Activated T-helper 1 cell treated with anti-CD3 and anti-CD28 coated beads, Interleukin-12 subunit alpha, Interleukin-12 subunit beta, Interleukin-2, Interleukin-4 antibody, amounts not matched to agents 30 ng/mL and 10 ng/mL and 1 ng/mL, durations not matched to agents 14 hours and 24 hours and 36 hours (primary cell): ENCODE measurements around the gene E2F8. TPM values are rescaled to one million over a fixed set of nuclear protein-coding genes. Genes with fewer than 3 reads are reported as not detected.

Source experiments
- DNase-seq: peaks from one replicate; pipeline ENCODE4 v3.0.0; 2021; ENCODE audit warnings: low spot score
- H3K27ac Mint-ChIP-seq: one replicate; pipeline ENCODE4 v1.8.0; 2021; ENCODE audit warnings: mild to moderate bottlenecking, mixed read lengths
- H3K27me3 Mint-ChIP-seq: one replicate; pipeline ENCODE4 v1.8.0; 2022; ENCODE audit warnings: mild to moderate bottlenecking, moderate library complexity, mixed read lengths; ENCODE audit not compliant: insufficient read depth
- H3K36me3 Mint-ChIP-seq: one replicate; pipeline ENCODE4 v1.8.0; 2021; ENCODE audit warnings: low read depth, mixed read lengths
- H3K4me1 Mint-ChIP-seq: one replicate; pipeline ENCODE4 v1.8.0; 2021; ENCODE audit warnings: low read depth, mixed read lengths
- H3K4me3 Mint-ChIP-seq: one replicate; pipeline ENCODE4 v1.8.0; 2021; ENCODE audit warnings: mild to moderate bottlenecking, moderate library complexity, mixed read lengths
- H3K9me3 Mint-ChIP-seq: one replicate; pipeline ENCODE4 v1.8.0; 2021; ENCODE audit warnings: mixed read lengths
- intact Hi-C: fragments of 100-400 bp; cut with micrococcal nuclease; formaldehyde crosslinking; loops from one replicate; pipeline ENCODE4 v1.15.1; 2024
- total RNA-seq: library from RNA; stranded (reverse); gene quantifications from 2 replicates; pipeline ENCODE4 v1.2.3, GENCODE V29; 2022

The E2F8 gene
- total RNA-seq, 1 donor from 2014 or later, result 28.2 TPM

GRCh38 chr11:19185036-19185435, 55.7 kb downstream of the E2F8 start:
- Mint-ChIP-seq H3K27me3 (no peaks in the 10 kb centered on the region), H3K27ac (no peak overlapping the region)

GRCh38 chr11:19183646-19184045, 57.1 kb downstream of the E2F8 start:
- no peaks in the 10 kb centered on the region for H3K36me3 Mint-ChIP-seq
- no peaks in the 10 kb centered on the region for H3K27me3 Mint-ChIP-seq
- no peak overlapping the region for H3K4me3 Mint-ChIP-seq
- no peak for DNase-seq
- H3K9me3 Mint-ChIP-seq, result no peaks in the 10 kb centered on the region
- no peak overlapping the region for H3K27ac Mint-ChIP-seq
- H3K4me1 Mint-ChIP-seq, result no peaks in the 10 kb centered on the region
- intact Hi-C loops, result no loop called here

More at GRCh38 chr11:19185036-19185435, 55.7 kb downstream of the E2F8 start:
- intact Hi-C loops, result no loop called here
- Mint-ChIP-seq H3K4me3 (no peak overlapping the region), H3K36me3 (no peaks in the 10 kb centered on the region), H3K9me3 (no peaks in the 10 kb centered on the region), H3K4me1 (no peaks in the 10 kb centered on the region)
- no peak for DNase-seq

- no peaks in the 10 kb centered on the region for H3K9me3 Mint-ChIP-seq
- no peak overlapping the region for H3K4me3 Mint-ChIP-seq
- H3K27ac Mint-ChIP-seq, result no peak overlapping the region
- no peak for DNase-seq
- no peaks in the 10 kb centered on the region for H3K4me1 Mint-ChIP-seq
- intact Hi-C loops, result no loop called here
- peaks cover 8% of the 10 kb centered on the region for H3K36me3 Mint-ChIP-seq
- no peaks in the 10 kb centered on the region for H3K27me3 Mint-ChIP-seq
These were observed 59.0 kb downstream of the E2F8 start for GRCh38 chr11:19181531-19182261.

- DNase-seq, result no peak
- intact Hi-C loops, result no loop called here
- Mint-ChIP-seq H3K9me3 (no peaks in the 10 kb centered on the region), H3K27me3 (no peaks in the 10 kb centered on the region), H3K36me3 (peaks cover 31% of the 10 kb centered on the region), H3K4me3 (no peak overlapping the region), H3K4me1 (no peaks in the 10 kb centered on the region), H3K27ac (no peak overlapping the region)
These were observed 64.0 kb downstream of the E2F8 start for GRCh38 chr11:19176629-19177186.

Other genes with a start within 250 kb of the E2F8 start
- 0.13 and 0.29 TPM in 2 replicates for gene MRGPRX2, start 180.2 kb downstream of the E2F8 start, total RNA-seq
- 25.0 and 28.9 TPM in 2 replicates for gene ZDHHC13, start 123.8 kb downstream of the E2F8 start, total RNA-seq
- not detected in 2 replicates for gene CSRP3, start 39.0 kb downstream of the E2F8 start, total RNA-seq